Left ventricle myocardium inferior (tissue), 1 donor: Measurements from ENCODE around the gene TTL. TPM values are rescaled to one million over a fixed set of nuclear protein-coding genes. Genes with fewer than 3 reads are reported as not detected.

Experiments
- DNase-seq: peaks from one replicate; pipeline ENCODE4 v3.0.0-alpha.2; 2020
- H3K27ac ChIP-seq: fragments of 200-600 bp; replicated peaks from 2 replicates; pipeline ENCODE4 v1.8.0; 2021
- H3K27me3 ChIP-seq: fragments of 200-600 bp; 2 replicates; pipeline ENCODE4 v1.8.0; 2021; ENCODE audit warnings: low read depth
- H3K36me3 ChIP-seq: fragments of 200-600 bp; 2 replicates; pipeline ENCODE4 v1.8.0; 2021
- H3K4me1 ChIP-seq: fragments of 200-600 bp; 2 replicates; pipeline ENCODE4 v1.8.0; 2021
- H3K4me3 ChIP-seq: fragments of 200-600 bp; 2 replicates; pipeline ENCODE4 v1.8.0; 2021; ENCODE audit warnings: mild to moderate bottlenecking, moderate library complexity
- H3K9me3 ChIP-seq: fragments of 200-600 bp; replicated peaks from 2 replicates; pipeline ENCODE4 v1.8.0; 2021
- CTCF ChIP-seq: fragments of 200-600 bp; IDR thresholded peaks from 2 replicates; pipeline ENCODE4 v1.8.0; 2021; ENCODE audit warnings: antibody characterized with exemption, mild to moderate bottlenecking, borderline replicate concordance
- intact Hi-C: fragments of 100-400 bp; cut with micrococcal nuclease; formaldehyde crosslinking; loops from one replicate; pipeline ENCODE4 v1.11.0; 2022
- total RNA-seq: library from RNA; stranded (reverse); fragmentation: NEBNext Ultra II Directional; extraction: Animal tissue kit (Norgen Biotek cat#: 25700); gene quantifications from one replicate; pipeline ENCODE4 v1.2.1, GENCODE V29; 2021
- donor health status: DM: no; HTN: yes; CAD: no; lungs with severe emphysema.

The TTL gene
- total RNA-seq, 1 donor from 2014 or later = 47.1 TPM

- H3K36me3 ChIP-seq = no peaks in the 10 kb centered on the region
- peak overlapping the region; percentile 87 for H3K27ac ChIP-seq
- intact Hi-C loops = no loop called here
- no peaks in the 10 kb centered on the region for H3K9me3 ChIP-seq
- peak overlapping the region; percentile 93 for H3K4me3 ChIP-seq
- peaks cover 25% of the 10 kb centered on the region for H3K4me1 ChIP-seq
- DNase-seq = no peak
- no peaks in the 10 kb centered on the region for H3K27me3 ChIP-seq
- no peak for TF ChIP-seq CTCF
Measured at GRCh38 chr2:112540906-112541305, 59.0 kb downstream of the TTL start.

- peak; percentile 48 for DNase-seq
- Histone ChIP-seq H3K9me3 (no peaks in the 10 kb centered on the region), H3K36me3 (no peaks in the 10 kb centered on the region), H3K4me3 (peak overlapping the region; percentile 93), H3K4me1 (peaks cover 25% of the 10 kb centered on the region), H3K27me3 (no peaks in the 10 kb centered on the region), H3K27ac (peak overlapping the region; percentile 87)
- intact Hi-C loops = no loop called here
- TF ChIP-seq CTCF = no peak
Measured at GRCh38 chr2:112541315-112542122, 59.6 kb downstream of the TTL start.

GRCh38 chr2:112542123-112542983 lies 60.4 kb downstream of the TTL start, which contains the start of gene POLR1B:
TSS of gene POLR1B (plus strand) at chr2:112542465. CDS start at chr2:112542495, 30 bp downstream.
- intact Hi-C loops = no loop called here
- DNase-seq = peak; percentile 84
- no peak for TF ChIP-seq CTCF

GRCh38 chr2:112542984-112543661 lies 61.2 kb downstream of the TTL start:
- Histone ChIP-seq H3K36me3 (peaks cover 14% of the 10 kb centered on the region), H3K4me3 (peak overlapping the region; percentile 93), H3K27ac (no peak overlapping the region), H3K27me3 (no peaks in the 10 kb centered on the region), H3K4me1 (peaks cover 25% of the 10 kb centered on the region), H3K9me3 (no peaks in the 10 kb centered on the region)
- intact Hi-C loops = no loop called here
- no peak for DNase-seq
- TF ChIP-seq CTCF = no peak

More at GRCh38 chr2:112542123-112542983, 60.4 kb downstream of the TTL start, which contains the start of gene POLR1B:
- Histone ChIP-seq H3K27me3 (no peaks in the 10 kb centered on the region), H3K27ac (peak within 1 kb of the TSS; percentile 87), H3K4me1 (peaks cover 25% of the 10 kb centered on the region), H3K4me3 (peak within 1 kb of the TSS; percentile 93), H3K36me3 (peaks cover 6% of the 10 kb centered on the region), H3K9me3 (no peaks in the 10 kb centered on the region)

GRCh38 chr2:112547333-112547732 lies 65.4 kb downstream of the TTL start:
- no peaks in the 10 kb centered on the region for H3K9me3 ChIP-seq
- peaks cover 16% of the 10 kb centered on the region for H3K4me1 ChIP-seq
- H3K27me3 ChIP-seq = no peaks in the 10 kb centered on the region
- no peak overlapping the region for H3K27ac ChIP-seq
- H3K36me3 ChIP-seq = peaks cover 56% of the 10 kb centered on the region
- TF ChIP-seq CTCF = no peak
- no peak overlapping the region for H3K4me3 ChIP-seq
- intact Hi-C loops = no loop called here
- DNase-seq = no peak
